ENCODE results near the gene CHST9. TPM values are rescaled to one million over a fixed set of nuclear protein-coding genes. Genes with fewer than 3 reads are reported as not detected.
A peak's percentile ranks its signal among the peaks of the same experiment; 100 is the strongest.
"Not testable (repeated sequence)": the region's sequence is repeated elsewhere in the genome, so short reads cannot be mapped to it uniquely, and the experiment has no call there.

Gene CHST9
- total and polyA plus RNA-seq, 9 donors, result 0.09 to 0.47 (median 0.33) TPM

DNA sequence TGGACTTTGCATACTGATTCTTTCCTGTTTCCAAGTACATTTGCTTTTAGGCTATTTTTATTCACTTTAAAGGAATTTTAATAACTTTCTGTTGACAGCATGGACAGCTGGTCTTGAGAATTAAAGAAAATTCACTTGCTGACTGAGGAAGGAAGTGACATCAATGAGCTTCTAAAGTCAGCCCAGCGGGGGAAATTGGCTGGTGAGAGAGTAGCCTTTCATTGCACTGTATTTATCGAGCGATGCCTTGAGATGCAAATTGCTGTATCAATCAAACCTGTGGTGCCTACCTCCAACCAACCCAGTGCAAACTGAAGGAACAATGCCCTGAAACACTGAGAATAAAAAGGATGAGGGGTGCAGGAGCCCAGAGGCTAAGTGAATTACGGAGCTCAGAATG lies 228.2 kb downstream of the CHST9 start:
- Histone ChIP-seq H3K9me3 (replicated peaks; ENCODE audit: control insufficient read depth, low read depth, low read length) (no peaks in the 10 kb centered on the region), H3K4me3 (ENCODE audit: low read length) (no peak overlapping the region), H3K27ac (ENCODE audit: low read length) (peak overlapping the region; percentile 25), H3K4me1 (ENCODE audit: control insufficient read depth, insufficient read depth, low read length) (peaks cover 2% of the 10 kb centered on the region), H3K36me3 (ENCODE audit: control insufficient read depth, insufficient read depth, low read length) (no peaks in the 10 kb centered on the region), H3K27me3 (ENCODE audit: control insufficient read depth, insufficient read depth, low read length) (no peaks in the 10 kb centered on the region)
- WGBS (ENCODE audit: insufficient coverage), result 20% methylated on average over 1 of the region's 4 CpGs
- peak; percentile 73 for DNase-seq

GRCh38 chr18:26948703-26949102 lies 236.4 kb downstream of the CHST9 start:
- Histone ChIP-seq H3K9me3 (replicated peaks; ENCODE audit: control insufficient read depth, low read depth, low read length) (no peaks in the 10 kb centered on the region), H3K27ac (ENCODE audit: low read length) (no peak overlapping the region), H3K36me3 (ENCODE audit: control insufficient read depth, insufficient read depth, low read length) (no peaks in the 10 kb centered on the region), H3K27me3 (ENCODE audit: control insufficient read depth, insufficient read depth, low read length) (no peaks in the 10 kb centered on the region), H3K4me3 (ENCODE audit: low read length) (no peak overlapping the region), H3K4me1 (ENCODE audit: control insufficient read depth, insufficient read depth, low read length) (no peaks in the 10 kb centered on the region)
- no peak for DNase-seq
- WGBS (ENCODE audit: insufficient coverage), result 61% methylated on average over 4 of the region's 4 CpGs

DNA sequence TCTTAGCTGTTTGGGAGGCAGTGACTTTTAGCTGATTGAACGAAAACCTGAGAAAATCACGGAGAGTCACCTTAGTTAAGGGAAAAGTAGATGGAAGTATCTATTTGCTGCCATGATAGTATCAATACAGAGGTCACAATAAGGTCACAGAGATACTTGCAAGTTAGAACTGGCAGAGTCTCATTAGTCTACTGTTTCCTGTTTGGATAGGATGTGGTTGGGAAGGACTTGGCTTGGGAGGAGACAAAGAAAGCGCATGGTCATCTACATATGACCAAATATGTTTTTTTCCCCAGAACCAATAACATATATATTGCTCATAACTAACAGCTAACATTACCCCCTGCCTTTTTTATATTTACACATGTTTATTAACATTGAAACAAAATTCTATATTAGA lies 241.2 kb downstream of the CHST9 start:
- no CpG with 5 or more reads among the region's 3 CpGs for WGBS (ENCODE audit: insufficient coverage)
- Histone ChIP-seq H3K4me3 (ENCODE audit: low read length) (no peak overlapping the region), H3K27me3 (ENCODE audit: control insufficient read depth, insufficient read depth, low read length) (no peaks in the 10 kb centered on the region), H3K27ac (ENCODE audit: low read length) (no peak overlapping the region), H3K4me1 (ENCODE audit: control insufficient read depth, insufficient read depth, low read length) (peaks cover 8% of the 10 kb centered on the region), H3K9me3 (replicated peaks; ENCODE audit: control insufficient read depth, low read depth, low read length) (no peaks in the 10 kb centered on the region), H3K36me3 (ENCODE audit: control insufficient read depth, insufficient read depth, low read length) (no peaks in the 10 kb centered on the region)
- DNase-seq, result no peak

- Histone ChIP-seq H3K4me3 (ENCODE audit: low read length) (no peak overlapping the region), H3K9me3 (replicated peaks; ENCODE audit: control insufficient read depth, low read depth, low read length) (no peaks in the 10 kb centered on the region), H3K27ac (ENCODE audit: low read length) (no peak overlapping the region), H3K36me3 (ENCODE audit: control insufficient read depth, insufficient read depth, low read length) (no peaks in the 10 kb centered on the region), H3K4me1 (ENCODE audit: control insufficient read depth, insufficient read depth, low read length) (peaks cover 8% of the 10 kb centered on the region), H3K27me3 (ENCODE audit: control insufficient read depth, insufficient read depth, low read length) (no peaks in the 10 kb centered on the region)
- WGBS (ENCODE audit: insufficient coverage), result 14% methylated on average over 1 of the region's 6 CpGs
- DNase-seq, result peak; percentile 52
Measured at GRCh38 chr18:26941584-26941983, 243.5 kb downstream of the CHST9 start.

GRCh38 chr18:26940744-26941398 lies 244.2 kb downstream of the CHST9 start:
- no peaks in the 10 kb centered on the region for H3K27me3 ChIP-seq (ENCODE audit: control insufficient read depth, insufficient read depth, low read length)
- no peaks in the 10 kb centered on the region for H3K36me3 ChIP-seq (ENCODE audit: control insufficient read depth, insufficient read depth, low read length)
- WGBS (ENCODE audit: insufficient coverage), result 83% methylated on average over 4 of the region's 5 CpGs
- peaks cover 8% of the 10 kb centered on the region for H3K4me1 ChIP-seq (ENCODE audit: control insufficient read depth, insufficient read depth, low read length)
- no peak for DNase-seq
- H3K4me3 ChIP-seq (ENCODE audit: low read length), result no peak overlapping the region
- no peaks in the 10 kb centered on the region for H3K9me3 ChIP-seq (replicated peaks; ENCODE audit: control insufficient read depth, low read depth, low read length)
- no peak overlapping the region for H3K27ac ChIP-seq (ENCODE audit: low read length)

- DNase-seq, result no peak
- no peaks in the 10 kb centered on the region for H3K9me3 ChIP-seq (replicated peaks; ENCODE audit: control insufficient read depth, low read depth, low read length)
- no peaks in the 10 kb centered on the region for H3K27me3 ChIP-seq (ENCODE audit: control insufficient read depth, insufficient read depth, low read length)
- WGBS (ENCODE audit: insufficient coverage), result no CpG with 5 or more reads among the region's 2 CpGs
- peaks cover 2% of the 10 kb centered on the region for H3K4me1 ChIP-seq (ENCODE audit: control insufficient read depth, insufficient read depth, low read length)
- no peak overlapping the region for H3K27ac ChIP-seq (ENCODE audit: low read length)
- H3K36me3 ChIP-seq (ENCODE audit: control insufficient read depth, insufficient read depth, low read length), result no peaks in the 10 kb centered on the region
- H3K4me3 ChIP-seq (ENCODE audit: low read length), result no peak overlapping the region
Measured at GRCh38 chr18:26931659-26932058, 253.4 kb downstream of the CHST9 start.

DNA sequence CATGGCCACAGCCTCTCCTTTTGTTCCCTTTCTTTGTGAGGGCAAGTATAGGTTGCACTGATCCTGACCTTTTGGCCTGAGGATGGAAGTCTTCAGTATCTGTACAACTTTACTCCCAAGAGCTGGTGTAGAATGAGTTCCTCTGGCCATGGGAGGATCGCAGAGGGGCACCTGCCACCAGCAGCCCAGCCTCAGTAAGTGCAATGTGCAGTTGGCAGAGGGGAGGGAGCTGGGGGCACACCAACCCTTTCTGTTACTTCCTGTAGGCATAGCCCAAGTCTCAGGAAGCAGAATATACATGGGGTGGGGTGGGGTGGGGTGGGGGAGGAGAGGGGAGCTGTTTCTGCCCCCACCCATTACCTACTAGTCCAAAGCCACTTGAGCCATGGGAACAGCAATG lies 254.5 kb downstream of the CHST9 start:
- Histone ChIP-seq H3K4me1 (ENCODE audit: control insufficient read depth, insufficient read depth, low read length) (peaks cover 2% of the 10 kb centered on the region), H3K36me3 (ENCODE audit: control insufficient read depth, insufficient read depth, low read length) (no peaks in the 10 kb centered on the region), H3K27ac (ENCODE audit: low read length) (no peak overlapping the region), H3K4me3 (ENCODE audit: low read length) (no peak overlapping the region), H3K9me3 (replicated peaks; ENCODE audit: control insufficient read depth, low read depth, low read length) (no peaks in the 10 kb centered on the region), H3K27me3 (ENCODE audit: control insufficient read depth, insufficient read depth, low read length) (no peaks in the 10 kb centered on the region)
- DNase-seq, result no peak
- WGBS (ENCODE audit: insufficient coverage), result 80% methylated on average over 1 of the region's 1 CpG

DNA sequence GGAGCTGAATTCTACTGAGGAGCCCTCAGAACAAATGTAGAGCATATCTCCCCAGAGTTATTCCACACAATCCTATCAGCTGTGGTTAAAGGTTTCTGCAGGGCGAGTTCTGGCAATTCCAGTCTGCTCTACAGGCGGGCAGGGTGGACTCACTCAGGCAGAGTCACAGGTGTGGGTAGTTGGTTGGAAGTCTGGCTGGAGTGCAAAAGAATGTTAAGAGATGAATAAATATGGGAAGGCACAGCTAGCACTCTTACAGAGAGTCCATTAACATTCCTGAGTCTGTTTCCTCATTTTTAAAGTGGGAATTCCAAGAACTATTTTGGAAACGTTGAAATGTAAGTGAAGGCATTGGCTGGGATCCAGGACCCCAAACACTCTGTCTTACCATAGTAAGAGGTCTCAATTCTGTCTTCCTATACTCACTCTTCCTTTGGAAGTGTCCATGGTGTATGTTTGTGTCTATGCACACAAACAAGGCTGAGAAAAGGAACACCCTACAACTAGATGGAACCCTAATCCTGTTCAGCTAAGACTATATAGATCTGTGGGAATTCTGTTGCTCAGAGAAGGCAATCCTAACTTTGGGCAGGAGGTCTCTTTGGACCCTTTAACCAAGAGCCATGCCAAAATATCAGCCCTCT lies 256.3 kb downstream of the CHST9 start:
- WGBS (ENCODE audit: insufficient coverage), result no CpG with 5 or more reads among the region's 3 CpGs
- H3K4me3 ChIP-seq (ENCODE audit: low read length), result no peak overlapping the region
- no peak for DNase-seq

DNA sequence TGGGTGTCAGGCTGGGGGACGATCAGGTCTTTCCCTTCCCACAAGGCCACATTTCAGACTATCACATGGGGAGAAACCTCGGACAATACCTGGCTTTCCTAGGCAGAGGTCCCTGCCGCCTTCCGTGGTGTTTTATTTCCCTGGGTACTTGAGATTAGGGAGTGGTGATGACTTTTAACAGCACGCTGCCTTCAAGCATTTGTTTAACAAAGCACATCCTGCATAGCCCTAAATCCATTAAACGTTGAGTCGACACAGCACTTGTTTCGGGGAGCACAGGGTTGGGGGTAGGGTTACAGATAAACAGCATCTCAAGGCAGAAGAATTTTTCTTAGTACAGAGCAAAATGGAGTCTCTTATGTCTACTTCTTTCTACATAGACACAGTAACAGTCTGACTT lies 257.3 kb downstream of the CHST9 start:
- not testable (repeated sequence) for DNase-seq; H3K27ac ChIP-seq (ENCODE audit: low read length)
- no CpG with 5 or more reads among the region's 8 CpGs for WGBS (ENCODE audit: insufficient coverage)

More for the DNA sequence above, 256.3 kb downstream of the CHST9 start:
- Histone ChIP-seq H3K36me3 (ENCODE audit: control insufficient read depth, insufficient read depth, low read length) (no peaks in the 10 kb centered on the region), H3K9me3 (replicated peaks; ENCODE audit: control insufficient read depth, low read depth, low read length) (no peaks in the 10 kb centered on the region), H3K4me1 (ENCODE audit: control insufficient read depth, insufficient read depth, low read length) (peaks cover 2% of the 10 kb centered on the region), H3K27ac (ENCODE audit: low read length) (no peak overlapping the region), H3K27me3 (ENCODE audit: control insufficient read depth, insufficient read depth, low read length) (no peaks in the 10 kb centered on the region)

GRCh38 chr18:26926066-26926675 lies 258.9 kb downstream of the CHST9 start:
- no peaks in the 10 kb centered on the region for H3K27me3 ChIP-seq (ENCODE audit: control insufficient read depth, insufficient read depth, low read length)
- H3K9me3 ChIP-seq (replicated peaks; ENCODE audit: control insufficient read depth, low read depth, low read length), result peaks cover 2% of the 10 kb centered on the region
- H3K36me3 ChIP-seq (ENCODE audit: control insufficient read depth, insufficient read depth, low read length), result no peaks in the 10 kb centered on the region
- DNase-seq, result peak; percentile 73
- peaks cover 2% of the 10 kb centered on the region for H3K4me1 ChIP-seq (ENCODE audit: control insufficient read depth, insufficient read depth, low read length)
- no peak overlapping the region for H3K27ac ChIP-seq (ENCODE audit: low read length)
- H3K4me3 ChIP-seq (ENCODE audit: low read length), result no peak overlapping the region
- WGBS (ENCODE audit: insufficient coverage), result no CpG with 5 or more reads among the region's 1 CpG

More for the DNA sequence above, 257.3 kb downstream of the CHST9 start:
- not testable (repeated sequence) for H3K9me3 ChIP-seq (replicated peaks; ENCODE audit: control insufficient read depth, low read depth, low read length); H3K4me1 ChIP-seq (ENCODE audit: control insufficient read depth, insufficient read depth, low read length); H3K4me3 ChIP-seq (ENCODE audit: low read length); H3K36me3 ChIP-seq (ENCODE audit: control insufficient read depth, insufficient read depth, low read length); H3K27me3 ChIP-seq (ENCODE audit: control insufficient read depth, insufficient read depth, low read length)

Data from muscle of leg (tissue), 11 donors.